GM06990 (cell line): ENCODE measurements around the gene LRMDA.

Source experiments
- DNase-seq: peaks from one replicate; pipeline ENCODE4 v3.0.0-alpha.2; 2011; ENCODE audit not compliant: insufficient read length; ENCODE audit errors: extremely low read depth
- H3K27me3 ChIP-seq: replicated peaks from 2 replicates; pipeline ENCODE4 v1.6.0; 2011; ENCODE audit warnings: low read length; ENCODE audit not compliant: control insufficient read depth, insufficient read depth
- H3K36me3 ChIP-seq: 2 replicates; pipeline ENCODE4 v1.5.1; 2011; ENCODE audit warnings: low read length; ENCODE audit not compliant: control insufficient read depth, insufficient read depth
- H3K4me3 ChIP-seq: replicated peaks from 2 replicates; pipeline ENCODE4 v1.5.1; 2011; ENCODE audit warnings: low read depth, mild to moderate bottlenecking, control low read depth, low read length
- TF ChIP-seq, protein P1 (sequence below): IDR thresholded peaks from 2 replicates; pipeline ENCODE4 v1.5.1; 2011; ENCODE audit warnings: low read length, control low read depth, mild to moderate bottlenecking, inconsistent platforms; ENCODE audit not compliant: insufficient read depth, poor library complexity, severe bottlenecking

Gene LRMDA

DNA sequence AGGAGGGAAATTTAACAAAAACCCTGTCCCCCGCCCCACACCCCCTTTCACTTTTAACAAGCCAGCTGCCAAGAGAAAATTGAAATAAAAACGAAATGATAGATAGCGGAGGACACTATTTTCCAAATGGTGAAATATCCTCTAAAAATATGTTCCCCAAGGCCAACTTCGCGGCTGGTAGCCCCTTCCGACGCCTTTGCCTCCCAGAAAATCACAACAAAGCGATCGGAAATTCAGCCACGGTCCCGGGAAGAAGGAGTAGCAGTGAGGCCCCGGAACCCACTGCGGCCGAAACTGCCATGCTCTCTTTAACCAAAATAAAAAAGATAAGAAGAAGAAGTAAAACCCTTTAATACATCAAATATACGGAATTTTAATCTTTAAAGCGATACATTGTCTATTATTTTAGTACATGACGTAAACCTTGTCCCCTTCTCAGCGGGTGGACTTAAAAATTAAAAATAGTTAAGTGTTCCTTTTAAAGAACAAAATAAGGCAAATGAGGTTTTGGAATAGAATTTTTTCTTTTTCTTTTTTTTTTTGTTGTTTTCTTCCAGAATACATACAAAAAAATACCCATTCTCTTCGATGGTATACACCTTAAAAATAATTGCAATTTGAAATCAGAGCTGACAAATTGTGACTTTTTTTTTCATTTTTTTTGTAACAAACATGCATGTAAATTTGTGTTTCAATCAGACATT is 33.8 kb upstream of the LRMDA start:
- Histone ChIP-seq H3K27me3 (peaks cover 2% of the 10 kb centered on the region; the same call in 1 of the 2 replicates), H3K4me3 (no peak overlapping the region)

DNA sequence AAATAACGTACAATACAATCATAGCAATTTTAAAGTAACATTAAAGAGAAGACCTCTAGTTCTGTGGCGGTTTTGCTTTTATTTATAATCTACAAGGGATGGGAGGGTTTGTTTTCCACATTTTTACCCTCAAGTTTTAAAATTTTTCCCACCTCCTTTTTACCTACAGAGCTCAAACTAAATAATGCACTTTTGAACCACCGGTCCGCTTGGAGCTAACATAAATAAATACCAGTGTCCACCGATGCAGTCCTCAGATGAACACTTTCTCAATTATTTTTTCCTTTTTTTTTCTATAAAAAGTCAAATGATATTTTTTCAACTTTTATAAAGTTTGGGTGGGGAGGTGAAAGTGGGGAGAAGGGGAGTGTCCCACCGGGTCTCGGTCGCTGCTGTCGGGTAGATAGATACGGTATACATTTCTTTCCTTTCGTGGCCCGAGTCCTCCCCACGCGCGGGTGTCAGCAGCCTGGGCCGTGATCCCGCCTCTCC is 33.2 kb upstream of the LRMDA start:
- H3K36me3 ChIP-seq = no peaks in the 10 kb centered on the region
- no peak for DNase-seq
- peaks cover 2% of the 10 kb centered on the region; the same call in 1 of the 2 replicates for H3K27me3 ChIP-seq
- TF ChIP-seq, protein P1, sequence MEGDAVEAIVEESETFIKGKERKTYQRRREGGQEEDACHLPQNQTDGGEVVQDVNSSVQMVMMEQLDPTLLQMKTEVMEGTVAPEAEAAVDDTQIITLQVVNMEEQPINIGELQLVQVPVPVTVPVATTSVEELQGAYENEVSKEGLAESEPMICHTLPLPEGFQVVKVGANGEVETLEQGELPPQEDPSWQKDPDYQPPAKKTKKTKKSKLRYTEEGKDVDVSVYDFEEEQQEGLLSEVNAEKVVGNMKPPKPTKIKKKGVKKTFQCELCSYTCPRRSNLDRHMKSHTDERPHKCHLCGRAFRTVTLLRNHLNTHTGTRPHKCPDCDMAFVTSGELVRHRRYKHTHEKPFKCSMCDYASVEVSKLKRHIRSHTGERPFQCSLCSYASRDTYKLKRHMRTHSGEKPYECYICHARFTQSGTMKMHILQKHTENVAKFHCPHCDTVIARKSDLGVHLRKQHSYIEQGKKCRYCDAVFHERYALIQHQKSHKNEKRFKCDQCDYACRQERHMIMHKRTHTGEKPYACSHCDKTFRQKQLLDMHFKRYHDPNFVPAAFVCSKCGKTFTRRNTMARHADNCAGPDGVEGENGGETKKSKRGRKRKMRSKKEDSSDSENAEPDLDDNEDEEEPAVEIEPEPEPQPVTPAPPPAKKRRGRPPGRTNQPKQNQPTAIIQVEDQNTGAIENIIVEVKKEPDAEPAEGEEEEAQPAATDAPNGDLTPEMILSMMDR = no peak
- no peak overlapping the region for H3K4me3 ChIP-seq

More for the DNA sequence above, 33.8 kb upstream of the LRMDA start:
- no peaks in the 10 kb centered on the region for H3K36me3 ChIP-seq
- DNase-seq = no peak
- TF ChIP-seq, protein P1 = no peak

DNA sequence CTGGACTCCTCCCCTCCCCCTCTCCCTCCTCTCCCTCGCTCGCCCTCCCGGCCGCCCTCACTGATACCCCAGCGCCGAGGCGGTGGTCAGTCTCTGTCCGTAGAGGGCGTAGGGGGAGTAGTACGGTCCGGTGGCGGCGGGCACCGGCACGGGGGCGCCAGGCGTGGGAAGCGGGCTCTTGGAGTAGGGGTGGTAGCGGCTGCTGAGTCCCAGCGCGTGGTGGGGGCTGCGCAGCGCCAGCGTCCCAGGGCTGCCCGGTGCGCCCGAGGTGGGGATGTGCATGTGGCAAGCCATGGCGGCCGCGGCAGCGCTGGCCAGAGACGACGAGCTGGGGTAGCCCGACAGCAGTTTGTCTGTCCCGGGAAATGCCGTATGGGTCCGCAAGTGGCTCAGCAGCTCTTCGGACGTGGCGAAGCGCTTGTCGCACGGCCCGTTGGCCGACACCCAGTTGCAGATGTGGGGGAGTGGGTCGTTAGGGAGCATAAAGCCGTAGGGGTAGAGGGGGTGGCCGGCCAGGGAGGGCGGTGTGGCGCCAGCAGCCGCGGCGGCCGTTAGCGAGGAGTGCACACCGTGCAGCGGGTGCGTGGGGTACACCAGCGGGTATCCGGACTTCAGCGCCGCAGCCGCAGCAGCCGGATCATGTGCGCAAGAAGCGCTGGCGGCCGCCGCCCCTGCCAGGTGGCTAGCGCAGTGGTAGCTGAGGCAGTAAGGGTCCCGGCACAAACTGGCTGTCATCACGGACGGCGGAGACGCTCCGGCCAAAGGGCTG is 32.5 kb upstream of the LRMDA start:
- Histone ChIP-seq H3K27me3 (peaks cover 4% of the 10 kb centered on the region; the same call in 1 of the 2 replicates), H3K36me3 (no peaks in the 10 kb centered on the region), H3K4me3 (no peak overlapping the region)
- peak; percentile 11 for DNase-seq
- TF ChIP-seq, protein P1 = no peak

DNA sequence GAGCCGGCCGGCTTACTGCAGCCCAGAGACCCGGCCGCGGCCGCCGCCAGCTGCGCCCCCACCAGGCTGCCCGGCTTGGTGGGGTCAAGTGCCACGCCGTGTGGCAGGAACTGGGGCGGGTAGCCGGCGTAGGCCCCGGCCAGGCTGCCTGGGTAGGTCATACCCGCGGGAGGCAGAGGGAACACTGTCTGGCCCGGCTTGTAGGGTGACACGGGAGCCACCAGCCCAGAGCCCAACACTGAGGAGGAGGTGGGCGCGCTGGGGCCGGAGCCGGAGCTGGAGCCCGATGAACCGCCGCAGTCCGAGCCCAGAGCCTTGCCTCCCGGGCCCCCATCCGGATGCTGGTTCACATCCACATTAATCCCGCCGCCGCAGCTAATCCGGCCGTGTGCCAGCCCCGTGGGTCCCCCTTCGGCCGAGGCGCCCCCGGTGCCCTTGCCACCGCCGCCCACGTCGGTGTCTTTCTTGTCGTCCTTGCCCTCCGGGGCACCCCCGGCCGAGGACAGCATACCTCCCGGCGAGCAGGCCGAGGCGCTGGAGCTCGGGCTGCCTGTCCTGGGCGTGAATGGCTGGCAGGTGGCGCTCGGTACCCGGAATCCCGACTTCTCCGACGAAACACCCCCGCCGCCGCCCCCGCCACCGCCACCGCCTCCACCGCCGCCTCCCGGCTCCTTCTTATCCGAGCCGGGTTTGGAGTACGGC is 31.8 kb upstream of the LRMDA start:
- TF ChIP-seq, protein P1 = peak; percentile 60
- Histone ChIP-seq H3K27me3 (peaks cover 4% of the 10 kb centered on the region; the same call in 1 of the 2 replicates), H3K4me3 (peak overlapping the region; percentile 41), H3K36me3 (no peaks in the 10 kb centered on the region)
- peak; percentile 25 for DNase-seq

DNA sequence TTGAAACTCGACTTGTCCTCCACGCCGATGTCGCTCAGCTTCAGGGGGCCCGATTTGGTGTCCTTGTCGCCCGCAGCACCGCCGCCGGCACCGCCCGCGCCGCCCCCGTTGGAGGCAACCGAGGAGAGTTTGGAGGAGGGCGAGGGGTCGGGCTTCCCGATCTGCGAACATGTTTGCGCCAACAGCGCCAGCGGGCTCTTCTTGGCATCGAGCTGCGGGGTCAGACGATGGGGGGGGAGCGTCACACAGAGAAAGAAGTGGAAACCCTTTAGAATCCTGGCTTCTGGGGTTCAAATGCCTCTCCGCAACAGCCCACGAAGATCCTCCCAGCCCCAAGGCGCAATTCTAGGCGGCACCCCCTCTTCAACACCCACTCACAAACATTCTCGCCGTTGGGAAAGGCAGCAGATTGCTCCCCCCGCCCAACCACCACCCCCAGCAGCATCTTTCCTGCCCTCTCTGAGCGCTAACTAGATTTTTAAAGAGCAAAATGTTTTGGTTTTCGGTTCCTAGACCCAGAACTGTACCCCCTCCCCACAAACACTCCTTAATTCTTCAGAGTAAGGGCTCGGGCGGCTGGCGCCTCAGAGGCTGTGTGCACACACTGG is 31.2 kb upstream of the LRMDA start:
- TF ChIP-seq, protein P1 = no peak
- peak; percentile 3 for DNase-seq
- Histone ChIP-seq H3K4me3 (peak overlapping the region; percentile 61), H3K27me3 (peaks cover 4% of the 10 kb centered on the region; the same call in 1 of the 2 replicates), H3K36me3 (no peaks in the 10 kb centered on the region)
